GM19467 (cell line): Measurements from ENCODE around the gene CDKN1A.
"Not testable (repeated sequence)": the region's sequence is repeated elsewhere in the genome, so short reads cannot be mapped to it uniquely, and the experiment has no call there.

Experiments used
- ATAC-seq: cut with Tn5 transposase; IDR thresholded peaks from one replicate; pipeline ENCODE4 v1.9.1; 2021; ENCODE audit warnings: mild to moderate bottlenecking, moderate library complexity; ENCODE audit not compliant: unreplicated experiment

Gene CDKN1A

GRCh38 chr6:36694616-36695015, 16.1 kb downstream of the CDKN1A start:
- no peak for ATAC-seq

- no peak for ATAC-seq
These were observed 16.9 kb downstream of the CDKN1A start for GRCh38 chr6:36695414-36695813.

GRCh38 chr6:36697481-36697903, 19.0 kb downstream of the CDKN1A start, which contains the start of gene RAB44:
RAB44 (plus strand) TSS chr6:36697826; CDS start chr6:36704236, 6,410 bp downstream.
- ATAC-seq = no peak

- ATAC-seq = no peak
These were observed 19.7 kb downstream of the CDKN1A start for GRCh38 chr6:36698196-36698595.

- ATAC-seq = no peak
These were observed 20.4 kb downstream of the CDKN1A start for GRCh38 chr6:36698871-36699271.

GRCh38 chr6:36699348-36699747, 20.8 kb downstream of the CDKN1A start:
- no peak for ATAC-seq

GRCh38 chr6:36700071-36700812, 21.7 kb downstream of the CDKN1A start:
- ATAC-seq = no peak

- no peak for ATAC-seq
These were observed 22.3 kb downstream of the CDKN1A start for GRCh38 chr6:36700831-36701230.

GRCh38 chr6:36701401-36701991, 23.0 kb downstream of the CDKN1A start:
- ATAC-seq = no peak

- ATAC-seq = no peak
These were observed 24.1 kb downstream of the CDKN1A start for GRCh38 chr6:36702656-36703055.

GRCh38 chr6:36703081-36703606, 24.6 kb downstream of the CDKN1A start:
- ATAC-seq = no peak

GRCh38 chr6:36703982-36704381, 25.5 kb downstream of the CDKN1A start:
- no peak for ATAC-seq

GRCh38 chr6:36704961-36705577, 26.6 kb downstream of the CDKN1A start:
- not testable (repeated sequence) for ATAC-seq

GRCh38 chr6:36706339-36706738, 27.8 kb downstream of the CDKN1A start:
- no peak for ATAC-seq

- no peak for ATAC-seq
These were observed 34.3 kb downstream of the CDKN1A start for GRCh38 chr6:36712816-36713215.

- ATAC-seq = no peak
These were observed 35.3 kb downstream of the CDKN1A start for GRCh38 chr6:36713846-36714245.

GRCh38 chr6:36714511-36714910, 36.0 kb downstream of the CDKN1A start:
- no peak for ATAC-seq

GRCh38 chr6:36715469-36715868, 37.0 kb downstream of the CDKN1A start:
- no peak for ATAC-seq

- ATAC-seq = no peak
These were observed 38.1 kb downstream of the CDKN1A start for GRCh38 chr6:36716476-36717093.

GRCh38 chr6:36717231-36717825, 38.8 kb downstream of the CDKN1A start:
- ATAC-seq = no peak
